Upper lobe of right lung (tissue), 1 donor: ENCODE data around the gene RLF. TPM values are rescaled to one million over a fixed set of nuclear protein-coding genes. Genes with fewer than 3 reads are reported as not detected.
A peak's percentile ranks its signal among the peaks of the same experiment; 100 is the strongest.

Experiments used
- ATAC-seq: fragments of 200-7000 bp; cut with Tn5 transposase; one replicate; pipeline ENCODE4 v1.9.1; 2020; ENCODE audit warnings: mild to moderate bottlenecking, moderate library complexity
- DNase-seq: peaks from one replicate; pipeline ENCODE4 v3.0.0-alpha.2; 2020
- H3K27ac ChIP-seq: fragments of 200-600 bp; one replicate; pipeline ENCODE4 v1.8.0; 2022
- H3K27me3 ChIP-seq: fragments of 200-600 bp; one replicate; pipeline ENCODE4 v1.8.0; 2022; ENCODE audit warnings: mild to moderate bottlenecking
- H3K36me3 ChIP-seq: fragments of 200-600 bp; one replicate; pipeline ENCODE4 v1.8.0; 2022
- H3K4me1 ChIP-seq: fragments of 200-600 bp; one replicate; pipeline ENCODE4 v1.8.0; 2022
- H3K4me3 ChIP-seq: fragments of 200-600 bp; one replicate; pipeline ENCODE4 v1.8.0; 2022; ENCODE audit warnings: mild to moderate bottlenecking
- H3K9me3 ChIP-seq: fragments of 200-600 bp; one replicate; pipeline ENCODE4 v1.8.0; 2022
- CTCF ChIP-seq: fragments of 200-600 bp; IDR thresholded peaks from one replicate; pipeline ENCODE4 v1.8.0; 2022; ENCODE audit warnings: antibody characterized with exemption
- intact Hi-C: fragments of 100-400 bp; cut with DNase I; formaldehyde crosslinking; loops from one replicate; pipeline ENCODE4 v1.11.0; 2022
- total RNA-seq: library from RNA; stranded (reverse); fragmentation: NEBNext Ultra II Directional; extraction: Animal tissue kit (Norgen Biotek cat#: 25700); gene quantifications from one replicate; pipeline ENCODE4 v1.2.1, GENCODE V29; 2021
- donor health status: DM: no; HTN: yes; CAD: no; lungs with severe emphysema.

Gene RLF
- total RNA-seq, 1 donor from 2014 or later = 13.4 TPM

DNA sequence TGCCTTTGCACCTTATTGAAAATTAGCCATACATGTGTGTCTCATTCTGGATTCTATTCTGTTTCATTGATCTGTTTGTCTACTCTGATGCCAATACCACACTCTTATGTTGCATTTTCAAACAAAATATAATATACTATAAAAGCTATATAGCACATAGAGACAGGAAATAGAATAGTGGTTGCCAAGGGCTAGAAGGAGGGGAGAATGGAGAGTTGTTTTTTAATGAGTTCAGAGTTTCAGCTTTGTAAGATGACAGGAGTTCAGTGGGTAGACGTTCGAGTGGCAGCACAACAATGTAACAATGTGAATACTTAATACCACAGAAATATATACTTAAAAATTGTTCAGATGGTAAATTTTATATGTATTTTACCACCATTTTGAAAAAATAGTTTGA is 17.0 kb downstream of the RLF start:
- H3K27ac ChIP-seq = no peak overlapping the region
- intact Hi-C loops = no loop called here
- DNase-seq = no peak
- H3K4me3 ChIP-seq = no peak overlapping the region
- no peak for TF ChIP-seq CTCF
- H3K9me3 ChIP-seq = no peaks in the 10 kb centered on the region
- no peaks in the 10 kb centered on the region for H3K36me3 ChIP-seq
- no peaks in the 10 kb centered on the region for H3K27me3 ChIP-seq
- no peak for ATAC-seq
- peaks cover 7% of the 10 kb centered on the region for H3K4me1 ChIP-seq

DNA sequence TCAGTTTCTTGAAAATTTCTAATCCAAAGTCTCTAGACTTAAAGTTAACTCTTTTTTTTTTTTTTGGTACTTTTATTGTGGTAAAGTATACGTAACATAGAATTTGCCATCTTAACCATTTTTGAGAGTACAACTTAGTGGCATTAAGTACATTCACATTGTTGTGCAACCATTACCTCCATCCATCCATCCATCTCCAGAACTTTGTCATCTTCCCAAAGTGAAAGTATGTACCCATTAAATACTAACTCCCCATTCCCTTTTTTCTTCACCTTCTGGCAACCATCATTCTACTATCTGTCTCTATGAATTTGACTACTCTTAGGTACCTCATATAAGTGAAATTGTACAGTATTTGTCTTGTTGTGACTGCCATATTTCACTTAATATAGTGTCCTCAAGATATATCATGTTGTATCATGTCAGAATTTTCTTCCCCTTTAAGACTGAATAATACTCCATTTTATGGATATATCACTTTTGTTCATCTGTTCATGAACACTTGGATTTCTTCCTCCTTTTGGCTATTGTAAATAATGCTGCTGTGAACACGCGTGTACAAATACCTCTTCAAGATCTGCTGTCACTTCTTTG is 18.4 kb downstream of the RLF start:
- peaks cover 7% of the 10 kb centered on the region for H3K4me1 ChIP-seq
- intact Hi-C loops = no loop called here
- no peak overlapping the region for H3K4me3 ChIP-seq
- TF ChIP-seq CTCF = no peak
- H3K27me3 ChIP-seq = no peaks in the 10 kb centered on the region
- no peak for ATAC-seq
- no peaks in the 10 kb centered on the region for H3K9me3 ChIP-seq
- no peaks in the 10 kb centered on the region for H3K36me3 ChIP-seq
- no peak for DNase-seq
- no peak overlapping the region for H3K27ac ChIP-seq

- peak; percentile 34 for TF ChIP-seq CTCF
- H3K4me3 ChIP-seq = no peak overlapping the region
- no peaks in the 10 kb centered on the region for H3K27me3 ChIP-seq
- no peaks in the 10 kb centered on the region for H3K9me3 ChIP-seq
- DNase-seq (no peak), ATAC-seq (no peak)
- intact Hi-C loops = no loop called here
- peaks cover 19% of the 10 kb centered on the region for H3K4me1 ChIP-seq
- no peaks in the 10 kb centered on the region for H3K36me3 ChIP-seq
- H3K27ac ChIP-seq = no peak overlapping the region
Measured at GRCh38 chr1:40183055-40183710, 22.0 kb downstream of the RLF start.

DNA sequence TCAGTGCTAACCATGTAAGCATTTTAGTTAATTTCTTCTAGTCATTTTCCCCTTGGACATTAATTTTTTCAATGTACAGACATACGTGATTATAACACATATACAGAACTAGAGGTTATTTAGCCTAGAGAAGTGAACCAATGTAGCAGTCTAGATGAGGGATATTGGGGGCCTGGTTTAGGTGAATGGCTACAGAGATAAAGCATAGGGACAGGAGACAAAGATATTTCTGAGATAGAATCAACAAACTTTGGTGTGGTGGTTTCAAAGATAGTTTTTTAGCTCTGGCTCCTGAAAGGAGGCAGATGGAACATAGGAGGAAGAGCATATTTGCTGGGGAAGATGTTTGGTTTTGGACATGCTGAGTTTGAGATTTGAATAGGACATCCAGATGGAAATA is 23.0 kb downstream of the RLF start:
- peaks cover 4% of the 10 kb centered on the region for H3K36me3 ChIP-seq
- no peaks in the 10 kb centered on the region for H3K27me3 ChIP-seq
- no peak overlapping the region for H3K4me3 ChIP-seq
- TF ChIP-seq CTCF = no peak
- H3K9me3 ChIP-seq = no peaks in the 10 kb centered on the region
- intact Hi-C loops = no loop called here
- H3K4me1 ChIP-seq = peaks cover 19% of the 10 kb centered on the region
- ATAC-seq = no peak
- DNase-seq = no peak
- H3K27ac ChIP-seq = no peak overlapping the region

GRCh38 chr1:40185951-40186864 is 25.0 kb downstream of the RLF start:
- H3K4me1 ChIP-seq = peaks cover 19% of the 10 kb centered on the region
- ATAC-seq (peak; percentile 39), DNase-seq (no peak)
- peaks cover 19% of the 10 kb centered on the region for H3K36me3 ChIP-seq
- no peak overlapping the region for H3K27ac ChIP-seq
- intact Hi-C loops = no loop called here
- H3K27me3 ChIP-seq = no peaks in the 10 kb centered on the region
- H3K9me3 ChIP-seq = no peaks in the 10 kb centered on the region
- no peak for TF ChIP-seq CTCF
- no peak overlapping the region for H3K4me3 ChIP-seq
